WTC11 (cell line): Measurements from ENCODE around the gene HYI.

Experiments used
- ESRRA ChIP-seq: sonication (generic); formaldehyde crosslinking; IDR thresholded peaks from 2 replicates; pipeline ENCODE4 v1.8.1; 2022; ENCODE audit warnings: mild to moderate bottlenecking, missing genetic modification reagents, borderline replicate concordance
- FOXK1 ChIP-seq: sonication (generic); formaldehyde crosslinking; IDR thresholded peaks from 2 replicates; pipeline ENCODE4 v1.8.0; 2022; ENCODE audit warnings: mild to moderate bottlenecking, moderate library complexity, missing genetic modification reagents
- NR2C2 ChIP-seq: sonication (generic); formaldehyde crosslinking; IDR thresholded peaks from 2 replicates; pipeline ENCODE4 v1.8.0; 2022; ENCODE audit warnings: mild to moderate bottlenecking, missing genetic modification reagents
- PREB ChIP-seq: sonication (generic); formaldehyde crosslinking; IDR thresholded peaks from 2 replicates; pipeline ENCODE4 v1.8.1; 2022; ENCODE audit warnings: mild to moderate bottlenecking, missing genetic modification reagents, moderate library complexity, borderline replicate concordance
- USF2 ChIP-seq: sonication (generic); formaldehyde crosslinking; IDR thresholded peaks from 2 replicates; pipeline ENCODE4 v1.8.1; 2023; ENCODE audit warnings: mild to moderate bottlenecking, missing genetic modification reagents, moderate library complexity
- ZNF138 ChIP-seq: sonication (generic); formaldehyde crosslinking; conservative IDR thresholded peaks from 2 replicates; pipeline ENCODE4 v1.8.1; 2022; ENCODE audit warnings: mild to moderate bottlenecking, moderate library complexity, missing genetic modification reagents
- ZNF317 ChIP-seq: sonication (generic); formaldehyde crosslinking; IDR thresholded peaks from 2 replicates; pipeline ENCODE4 v1.8.1; 2023; ENCODE audit warnings: low read depth, mild to moderate bottlenecking, moderate library complexity, missing genetic modification reagents, borderline replicate concordance
- ZNF425 ChIP-seq: fragments of 250-450 bp; sonication (Bioruptor Pico); conservative IDR thresholded peaks from 2 replicates; pipeline ENCODE4 v1.9.0; 2021; ENCODE audit warnings: mild to moderate bottlenecking
- TF ChIP-seq, protein P1 (sequence below): fragments of 200-600 bp; IDR thresholded peaks from 2 replicates; pipeline ENCODE4 v1.8.0; 2022; ENCODE audit warnings: antibody characterized with exemption
- TF ChIP-seq, protein P2 (sequence below): sonication (generic); formaldehyde crosslinking; conservative IDR thresholded peaks from 2 replicates; pipeline ENCODE4 v1.8.1; 2022; ENCODE audit warnings: mild to moderate bottlenecking, missing genetic modification reagents
- TF ChIP-seq, protein P3 (sequence below): sonication (generic); formaldehyde crosslinking; IDR thresholded peaks from 2 replicates; pipeline ENCODE4 v1.8.1; 2022; ENCODE audit warnings: missing genetic modification reagents, borderline replicate concordance
- TF ChIP-seq, protein P4 (sequence below): sonication (generic); formaldehyde crosslinking; IDR thresholded peaks from 2 replicates; pipeline ENCODE4 v1.8.0; 2022; ENCODE audit warnings: mild to moderate bottlenecking, missing genetic modification reagents
- TF ChIP-seq, protein P5 (sequence below): sonication (generic); formaldehyde crosslinking; IDR thresholded peaks from 2 replicates; pipeline ENCODE4 v1.8.1; 2023; ENCODE audit warnings: mild to moderate bottlenecking, missing genetic modification reagents, moderate library complexity
- TF ChIP-seq, protein P6 (sequence below): sonication (generic); formaldehyde crosslinking; IDR thresholded peaks from 2 replicates; pipeline ENCODE4 v1.8.1; 2022; ENCODE audit warnings: low read depth, missing genetic modification reagents, borderline replicate concordance

- TF ChIP-seq, protein P1, sequence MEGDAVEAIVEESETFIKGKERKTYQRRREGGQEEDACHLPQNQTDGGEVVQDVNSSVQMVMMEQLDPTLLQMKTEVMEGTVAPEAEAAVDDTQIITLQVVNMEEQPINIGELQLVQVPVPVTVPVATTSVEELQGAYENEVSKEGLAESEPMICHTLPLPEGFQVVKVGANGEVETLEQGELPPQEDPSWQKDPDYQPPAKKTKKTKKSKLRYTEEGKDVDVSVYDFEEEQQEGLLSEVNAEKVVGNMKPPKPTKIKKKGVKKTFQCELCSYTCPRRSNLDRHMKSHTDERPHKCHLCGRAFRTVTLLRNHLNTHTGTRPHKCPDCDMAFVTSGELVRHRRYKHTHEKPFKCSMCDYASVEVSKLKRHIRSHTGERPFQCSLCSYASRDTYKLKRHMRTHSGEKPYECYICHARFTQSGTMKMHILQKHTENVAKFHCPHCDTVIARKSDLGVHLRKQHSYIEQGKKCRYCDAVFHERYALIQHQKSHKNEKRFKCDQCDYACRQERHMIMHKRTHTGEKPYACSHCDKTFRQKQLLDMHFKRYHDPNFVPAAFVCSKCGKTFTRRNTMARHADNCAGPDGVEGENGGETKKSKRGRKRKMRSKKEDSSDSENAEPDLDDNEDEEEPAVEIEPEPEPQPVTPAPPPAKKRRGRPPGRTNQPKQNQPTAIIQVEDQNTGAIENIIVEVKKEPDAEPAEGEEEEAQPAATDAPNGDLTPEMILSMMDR, result no peak
- TF ChIP-seq, protein P2, sequence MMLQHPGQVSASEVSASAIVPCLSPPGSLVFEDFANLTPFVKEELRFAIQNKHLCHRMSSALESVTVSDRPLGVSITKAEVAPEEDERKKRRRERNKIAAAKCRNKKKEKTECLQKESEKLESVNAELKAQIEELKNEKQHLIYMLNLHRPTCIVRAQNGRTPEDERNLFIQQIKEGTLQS (CRISPR knock-in tag), result no peak
- TF ChIP-seq ZNF138 (no peak), FOXK1 (no peak), NR2C2 (no peak), ZNF317 (CRISPR knock-in tag) (no peak), ESRRA (no peak), USF2 (CRISPR knock-in tag) (no peak), PREB (CRISPR knock-in tag) (no peak), ZNF425 (CRISPR knock-in tag) (no peak)
- TF ChIP-seq, protein P3, sequence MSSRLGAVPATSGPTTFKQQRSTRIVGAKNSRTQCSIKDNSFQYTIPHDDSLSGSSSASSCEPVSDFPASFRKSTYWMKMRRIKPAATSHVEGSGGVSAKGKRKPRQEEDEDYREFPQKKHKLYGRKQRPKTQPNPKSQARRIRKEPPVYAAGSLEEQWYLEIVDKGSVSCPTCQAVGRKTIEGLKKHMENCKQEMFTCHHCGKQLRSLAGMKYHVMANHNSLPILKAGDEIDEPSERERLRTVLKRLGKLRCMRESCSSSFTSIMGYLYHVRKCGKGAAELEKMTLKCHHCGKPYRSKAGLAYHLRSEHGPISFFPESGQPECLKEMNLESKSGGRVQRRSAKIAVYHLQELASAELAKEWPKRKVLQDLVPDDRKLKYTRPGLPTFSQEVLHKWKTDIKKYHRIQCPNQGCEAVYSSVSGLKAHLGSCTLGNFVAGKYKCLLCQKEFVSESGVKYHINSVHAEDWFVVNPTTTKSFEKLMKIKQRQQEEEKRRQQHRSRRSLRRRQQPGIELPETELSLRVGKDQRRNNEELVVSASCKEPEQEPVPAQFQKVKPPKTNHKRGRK (CRISPR knock-in tag), result no peak
- TF ChIP-seq, protein P4, sequence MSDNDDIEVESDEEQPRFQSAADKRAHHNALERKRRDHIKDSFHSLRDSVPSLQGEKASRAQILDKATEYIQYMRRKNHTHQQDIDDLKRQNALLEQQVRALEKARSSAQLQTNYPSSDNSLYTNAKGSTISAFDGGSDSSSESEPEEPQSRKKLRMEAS (CRISPR knock-in tag), result no peak
- TF ChIP-seq, protein P5, sequence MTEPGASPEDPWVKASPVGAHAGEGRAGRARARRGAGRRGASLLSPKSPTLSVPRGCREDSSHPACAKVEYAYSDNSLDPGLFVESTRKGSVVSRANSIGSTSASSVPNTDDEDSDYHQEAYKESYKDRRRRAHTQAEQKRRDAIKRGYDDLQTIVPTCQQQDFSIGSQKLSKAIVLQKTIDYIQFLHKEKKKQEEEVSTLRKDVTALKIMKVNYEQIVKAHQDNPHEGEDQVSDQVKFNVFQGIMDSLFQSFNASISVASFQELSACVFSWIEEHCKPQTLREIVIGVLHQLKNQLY (CRISPR knock-in tag), result no peak
- TF ChIP-seq, protein P6, sequence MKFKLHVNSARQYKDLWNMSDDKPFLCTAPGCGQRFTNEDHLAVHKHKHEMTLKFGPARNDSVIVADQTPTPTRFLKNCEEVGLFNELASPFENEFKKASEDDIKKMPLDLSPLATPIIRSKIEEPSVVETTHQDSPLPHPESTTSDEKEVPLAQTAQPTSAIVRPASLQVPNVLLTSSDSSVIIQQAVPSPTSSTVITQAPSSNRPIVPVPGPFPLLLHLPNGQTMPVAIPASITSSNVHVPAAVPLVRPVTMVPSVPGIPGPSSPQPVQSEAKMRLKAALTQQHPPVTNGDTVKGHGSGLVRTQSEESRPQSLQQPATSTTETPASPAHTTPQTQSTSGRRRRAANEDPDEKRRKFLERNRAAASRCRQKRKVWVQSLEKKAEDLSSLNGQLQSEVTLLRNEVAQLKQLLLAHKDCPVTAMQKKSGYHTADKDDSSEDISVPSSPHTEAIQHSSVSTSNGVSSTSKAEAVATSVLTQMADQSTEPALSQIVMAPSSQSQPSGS (CRISPR knock-in tag), result no peak
Measured at GRCh38 chr1:43451157-43451591, 2.6 kb downstream of the HYI start.
